Vagina (tissue), 2 donors: ENCODE measurements around the gene AFAP1.

Experiments used
- CTCF ChIP-seq, 3 experiments: fragments of 450-650 bp in 2 of 3; fragments of 200-600 bp in 1 of 3; sonication (generic) in 1 of 3; IDR thresholded peaks; one replicate each; pipeline ENCODE4 v1.5.1; 2017 to 2019; ENCODE audit warnings: antibody characterized with exemption in 3 of 3, mild to moderate bottlenecking in 2 of 3, moderate library complexity in 2 of 3
- POLR2A ChIP-seq, 2 donors: fragments of 450-650 bp; IDR thresholded peaks; one replicate each; pipeline ENCODE4 v1.6.1; 2017; ENCODE audit warnings: antibody characterized with exemption in 2 of 2, mild to moderate bottlenecking in 2 of 2, moderate library complexity in 2 of 2

GRCh38 chr4:7739918-7740865 lies 199.5 kb downstream of the AFAP1 start:
- no peak for TF ChIP-seq CTCF (IDR thresholded peaks at IDR 0.05)
- TF ChIP-seq POLR2A (IDR thresholded peaks at IDR 0.05): no peak
